ENCODE data around the gene PNPLA8. TPM values are rescaled to one million over a fixed set of nuclear protein-coding genes. Genes with fewer than 3 reads are reported as not detected.

PNPLA8 gene
- polyA plus RNA-seq, 1 donor from 2014 or later, result 50.2 TPM

GRCh38 chr7:108452707-108453106 lies 73.2 kb downstream of the PNPLA8 start:
- Mint-ChIP-seq H3K27me3 (peaks cover 30% of the 10 kb centered on the region), H3K9me3 (no peaks in the 10 kb centered on the region), H3K36me3 (no peaks in the 10 kb centered on the region), H3K4me3 (peak overlapping the region in 1 of 4 donors; percentile 3), H3K27ac (no peak overlapping the region), H3K4me1 (peaks cover 7 to 21% (median 9%) of the 10 kb centered on the region in 3 donors)

- H3K9me3 Mint-ChIP-seq, result no peaks in the 10 kb centered on the region
- no peaks in the 10 kb centered on the region for H3K36me3 Mint-ChIP-seq
- H3K4me1 Mint-ChIP-seq, result peaks cover 4 to 12% (median 4%) of the 10 kb centered on the region in 3 donors
- H3K27me3 Mint-ChIP-seq, result peaks cover 19% of the 10 kb centered on the region
- H3K4me3 Mint-ChIP-seq, result no peak overlapping the region
- H3K27ac Mint-ChIP-seq, result no peak overlapping the region
These were observed 74.6 kb downstream of the PNPLA8 start for GRCh38 chr7:108451296-108451848.

GRCh38 chr7:108450160-108450559 lies 75.8 kb downstream of the PNPLA8 start:
- Mint-ChIP-seq H3K27me3 (peaks cover 22% of the 10 kb centered on the region), H3K27ac (no peak overlapping the region)

GRCh38 chr7:108449521-108449920 lies 76.4 kb downstream of the PNPLA8 start:
- Mint-ChIP-seq H3K9me3 (no peaks in the 10 kb centered on the region), H3K36me3 (no peaks in the 10 kb centered on the region), H3K4me3 (no peak overlapping the region), H3K27ac (no peak overlapping the region), H3K4me1 (peaks cover 2 to 10% (median 2%) of the 10 kb centered on the region in 3 donors), H3K27me3 (peaks cover 20% of the 10 kb centered on the region)

More at GRCh38 chr7:108450160-108450559, 75.8 kb downstream of the PNPLA8 start:
- H3K36me3 Mint-ChIP-seq, result no peaks in the 10 kb centered on the region
- H3K4me3 Mint-ChIP-seq, result no peak overlapping the region
- H3K9me3 Mint-ChIP-seq, result no peaks in the 10 kb centered on the region
- peaks cover 4 to 12% (median 4%) of the 10 kb centered on the region in 3 donors for H3K4me1 Mint-ChIP-seq

- Mint-ChIP-seq H3K27ac (no peak overlapping the region), H3K9me3 (peaks cover 0 to 2% (median 0%) of the 10 kb centered on the region in 3 donors), H3K27me3 (peaks cover 15% of the 10 kb centered on the region), H3K4me1 (peaks cover 0 to 8% (median 2%) of the 10 kb centered on the region in 3 donors), H3K4me3 (no peak overlapping the region), H3K36me3 (no peaks in the 10 kb centered on the region)
These were observed 77.1 kb downstream of the PNPLA8 start for GRCh38 chr7:108448584-108449505.

GRCh38 chr7:108442039-108442568 lies 83.8 kb downstream of the PNPLA8 start:
- peaks cover 0 to 2% (median 0%) of the 10 kb centered on the region in 3 donors for H3K9me3 Mint-ChIP-seq
- H3K36me3 Mint-ChIP-seq, result peaks cover 4% of the 10 kb centered on the region
- no peaks in the 10 kb centered on the region for H3K4me1 Mint-ChIP-seq
- H3K27ac Mint-ChIP-seq, result no peak overlapping the region
- no peak overlapping the region for H3K4me3 Mint-ChIP-seq
- H3K27me3 Mint-ChIP-seq, result peaks cover 4% of the 10 kb centered on the region

GRCh38 chr7:108441392-108441955 lies 84.5 kb downstream of the PNPLA8 start:
- Mint-ChIP-seq H3K36me3 (peaks cover 4% of the 10 kb centered on the region), H3K27ac (no peak overlapping the region), H3K4me3 (no peak overlapping the region), H3K4me1 (no peaks in the 10 kb centered on the region), H3K9me3 (peaks cover 0 to 2% (median 0%) of the 10 kb centered on the region in 3 donors), H3K27me3 (peaks cover 5% of the 10 kb centered on the region)

GRCh38 chr7:108440613-108441012 lies 85.3 kb downstream of the PNPLA8 start:
- Mint-ChIP-seq H3K27me3 (peaks cover 1% of the 10 kb centered on the region), H3K9me3 (peaks cover 0 to 2% (median 0%) of the 10 kb centered on the region in 3 donors), H3K4me3 (no peak overlapping the region), H3K4me1 (no peaks in the 10 kb centered on the region), H3K36me3 (peaks cover 4% of the 10 kb centered on the region), H3K27ac (no peak overlapping the region)

GRCh38 chr7:108436906-108437305 lies 89.0 kb downstream of the PNPLA8 start:
- H3K27me3 Mint-ChIP-seq, result peaks cover 1% of the 10 kb centered on the region

GRCh38 chr7:108434010-108434409 lies 91.9 kb downstream of the PNPLA8 start:
- Mint-ChIP-seq H3K9me3 (peaks cover 0 to 1% (median 0%) of the 10 kb centered on the region in 3 donors), H3K4me1 (peaks cover 0 to 3% (median 0%) of the 10 kb centered on the region in 3 donors), H3K36me3 (peaks cover 3% of the 10 kb centered on the region), H3K27ac (peak overlapping the region in 1 of 3 donors; percentile 65), H3K27me3 (peaks cover 14% of the 10 kb centered on the region), H3K4me3 (no peak overlapping the region)

More at GRCh38 chr7:108436906-108437305, 89.0 kb downstream of the PNPLA8 start:
- Mint-ChIP-seq H3K4me1 (no peaks in the 10 kb centered on the region), H3K9me3 (peaks cover 0 to 1% (median 0%) of the 10 kb centered on the region in 3 donors), H3K4me3 (no peak overlapping the region), H3K27ac (no peak overlapping the region), H3K36me3 (no peaks in the 10 kb centered on the region)

GRCh38 chr7:108431099-108431498 lies 94.8 kb downstream of the PNPLA8 start:
- Mint-ChIP-seq H3K4me3 (no peak overlapping the region), H3K9me3 (peaks cover 0 to 1% (median 0%) of the 10 kb centered on the region in 3 donors), H3K27ac (no peak overlapping the region), H3K27me3 (peaks cover 12% of the 10 kb centered on the region), H3K36me3 (peaks cover 3% of the 10 kb centered on the region), H3K4me1 (peaks cover 0 to 3% (median 0%) of the 10 kb centered on the region in 3 donors)

GRCh38 chr7:108430664-108431063 lies 95.3 kb downstream of the PNPLA8 start:
- peaks cover 12% of the 10 kb centered on the region for H3K27me3 Mint-ChIP-seq
- H3K4me3 Mint-ChIP-seq, result no peak overlapping the region
- H3K27ac Mint-ChIP-seq, result no peak overlapping the region
- H3K36me3 Mint-ChIP-seq, result peaks cover 3% of the 10 kb centered on the region
- H3K4me1 Mint-ChIP-seq, result peaks cover 0 to 3% (median 0%) of the 10 kb centered on the region in 3 donors
- peaks cover 0 to 1% (median 0%) of the 10 kb centered on the region in 3 donors for H3K9me3 Mint-ChIP-seq

- Mint-ChIP-seq H3K36me3 (peaks cover 5% of the 10 kb centered on the region), H3K27me3 (peaks cover 12% of the 10 kb centered on the region), H3K27ac (no peak overlapping the region), H3K4me1 (peaks cover 0 to 3% (median 3%) of the 10 kb centered on the region in 3 donors), H3K4me3 (no peak overlapping the region), H3K9me3 (no peaks in the 10 kb centered on the region)
These were observed 98.2 kb downstream of the PNPLA8 start for GRCh38 chr7:108427766-108428165.

GRCh38 chr7:108425714-108426275 lies 100.1 kb downstream of the PNPLA8 start:
- peaks cover 19% of the 10 kb centered on the region for H3K27me3 Mint-ChIP-seq
- no peak overlapping the region for H3K4me3 Mint-ChIP-seq
- H3K36me3 Mint-ChIP-seq, result peaks cover 5% of the 10 kb centered on the region
- peaks cover 0 to 4% (median 4%) of the 10 kb centered on the region in 3 donors for H3K4me1 Mint-ChIP-seq
- H3K27ac Mint-ChIP-seq, result no peak overlapping the region
- H3K9me3 Mint-ChIP-seq, result no peaks in the 10 kb centered on the region

Data from IgD-negative memory B cell (primary cell).